Endothelial cell (in vitro differentiated cells): ENCODE measurements around the gene SLC23A2. TPM values are rescaled to one million over a fixed set of nuclear protein-coding genes. Genes with fewer than 3 reads are reported as not detected.

Source experiments
- DNase-seq: peaks from one replicate; pipeline ENCODE4 v3.0.0; 2021; ENCODE audit warnings: low spot score
- H3K27ac Mint-ChIP-seq: one replicate; pipeline ENCODE4 v1.8.0; 2021; ENCODE audit warnings: mixed read lengths, inconsistent platforms; ENCODE audit not compliant: unreplicated experiment
- H3K27me3 Mint-ChIP-seq: one replicate; pipeline ENCODE4 v1.8.0; 2021; ENCODE audit warnings: mild to moderate bottlenecking, moderate library complexity, mixed read lengths, inconsistent platforms; ENCODE audit not compliant: unreplicated experiment
- H3K36me3 Mint-ChIP-seq: one replicate; pipeline ENCODE4 v1.8.0; 2021; ENCODE audit warnings: mild to moderate bottlenecking, low read depth, mixed read lengths, inconsistent platforms; ENCODE audit not compliant: unreplicated experiment
- H3K4me1 Mint-ChIP-seq: one replicate; pipeline ENCODE4 v1.8.0; 2021; ENCODE audit warnings: mild to moderate bottlenecking, mixed read lengths, inconsistent platforms; ENCODE audit not compliant: unreplicated experiment
- H3K4me3 Mint-ChIP-seq: one replicate; pipeline ENCODE4 v1.8.0; 2021; ENCODE audit warnings: mild to moderate bottlenecking, mixed read lengths, inconsistent platforms; ENCODE audit not compliant: unreplicated experiment
- H3K9me3 Mint-ChIP-seq: one replicate; pipeline ENCODE4 v1.8.0; 2021; ENCODE audit warnings: mixed read lengths, inconsistent platforms; ENCODE audit not compliant: unreplicated experiment
- total RNA-seq: library from RNA; stranded (reverse); fragmentation: NEBNext Ultra II Directional; extraction: Animal tissue kit (Norgen Biotek cat#: 25700); gene quantifications from one replicate; pipeline ENCODE4 v1.2.1, GENCODE V29; 2021; ENCODE audit not compliant: unreplicated experiment
- TF ChIP-seq, protein P1 (sequence below): fragments of 200-600 bp; sonication (generic); IDR thresholded peaks from one replicate; pipeline ENCODE4 v1.5.0; 2021; ENCODE audit warnings: antibody characterized with exemption; ENCODE audit not compliant: unreplicated experiment

Gene SLC23A2
- total RNA-seq, 1 donor from 2014 or later = 71.3 TPM

DNA sequence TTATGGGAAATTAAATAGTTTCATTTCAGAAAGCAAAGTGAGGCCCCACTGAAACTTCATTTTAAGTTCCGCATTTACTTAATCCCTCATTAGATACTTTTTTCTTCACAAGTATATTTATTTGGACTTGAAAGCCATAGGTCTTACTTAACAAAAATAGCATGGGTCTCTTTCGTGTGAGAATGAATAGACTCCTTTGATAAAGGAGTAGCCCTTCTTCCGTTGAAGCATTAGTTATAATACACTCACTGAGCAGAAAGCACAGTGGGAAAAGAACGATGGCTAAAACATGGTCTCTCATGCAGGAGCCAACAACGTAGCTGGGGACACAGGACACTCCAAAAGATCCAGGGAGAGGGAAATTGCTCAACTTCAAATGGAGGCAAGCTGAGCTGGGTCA, 130.4 kb downstream of the SLC23A2 start:
- H3K4me3 Mint-ChIP-seq = no peak overlapping the region
- H3K36me3 Mint-ChIP-seq = peaks cover 44% of the 10 kb centered on the region
- no peaks in the 10 kb centered on the region for H3K9me3 Mint-ChIP-seq
- H3K4me1 Mint-ChIP-seq = no peaks in the 10 kb centered on the region
- TF ChIP-seq, protein P1, sequence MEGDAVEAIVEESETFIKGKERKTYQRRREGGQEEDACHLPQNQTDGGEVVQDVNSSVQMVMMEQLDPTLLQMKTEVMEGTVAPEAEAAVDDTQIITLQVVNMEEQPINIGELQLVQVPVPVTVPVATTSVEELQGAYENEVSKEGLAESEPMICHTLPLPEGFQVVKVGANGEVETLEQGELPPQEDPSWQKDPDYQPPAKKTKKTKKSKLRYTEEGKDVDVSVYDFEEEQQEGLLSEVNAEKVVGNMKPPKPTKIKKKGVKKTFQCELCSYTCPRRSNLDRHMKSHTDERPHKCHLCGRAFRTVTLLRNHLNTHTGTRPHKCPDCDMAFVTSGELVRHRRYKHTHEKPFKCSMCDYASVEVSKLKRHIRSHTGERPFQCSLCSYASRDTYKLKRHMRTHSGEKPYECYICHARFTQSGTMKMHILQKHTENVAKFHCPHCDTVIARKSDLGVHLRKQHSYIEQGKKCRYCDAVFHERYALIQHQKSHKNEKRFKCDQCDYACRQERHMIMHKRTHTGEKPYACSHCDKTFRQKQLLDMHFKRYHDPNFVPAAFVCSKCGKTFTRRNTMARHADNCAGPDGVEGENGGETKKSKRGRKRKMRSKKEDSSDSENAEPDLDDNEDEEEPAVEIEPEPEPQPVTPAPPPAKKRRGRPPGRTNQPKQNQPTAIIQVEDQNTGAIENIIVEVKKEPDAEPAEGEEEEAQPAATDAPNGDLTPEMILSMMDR = no peak
- H3K27ac Mint-ChIP-seq = no peak overlapping the region
- DNase-seq = no peak
- H3K27me3 Mint-ChIP-seq = peaks cover 2% of the 10 kb centered on the region

DNA sequence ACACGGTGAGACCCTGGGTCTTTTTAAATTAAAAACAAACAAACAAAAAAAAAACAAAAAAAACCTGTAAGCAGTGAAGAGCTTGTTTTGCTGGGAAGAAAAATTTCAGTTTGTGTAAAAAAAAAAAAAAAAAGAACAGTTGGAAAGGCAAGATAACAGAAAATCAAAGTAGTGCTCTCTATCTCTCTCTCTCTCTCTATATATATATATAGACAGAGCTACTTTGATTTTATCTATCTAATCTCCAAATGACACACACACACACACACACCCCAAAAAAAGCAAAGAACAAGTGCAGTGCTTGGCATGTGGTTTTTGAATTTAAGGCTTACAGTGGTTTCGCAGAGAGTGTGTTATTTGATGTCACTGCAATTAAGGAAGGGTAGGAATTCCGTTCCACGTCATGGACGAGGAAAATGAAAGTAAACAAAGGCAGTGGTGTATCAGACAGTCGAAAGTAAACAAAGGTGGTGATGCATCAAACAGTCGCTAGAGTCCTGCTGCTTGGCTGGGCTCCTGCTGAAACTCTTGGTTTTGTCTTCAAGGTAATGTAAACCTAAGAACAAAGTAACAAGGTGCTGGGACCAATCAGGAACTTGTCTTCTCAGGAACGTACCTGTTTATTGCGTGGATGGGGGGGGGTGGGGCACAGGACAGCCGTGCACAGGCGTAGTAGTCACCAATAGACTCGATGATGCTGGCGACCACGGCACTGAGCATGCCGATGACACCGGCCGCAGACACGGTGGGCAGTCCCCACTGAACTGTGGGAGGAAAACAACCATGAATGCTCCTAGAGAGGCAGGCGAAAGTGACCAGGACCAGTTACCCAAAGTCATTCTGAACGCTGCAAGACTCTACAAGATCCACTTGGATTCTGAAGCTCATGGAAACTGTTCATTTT, 131.8 kb downstream of the SLC23A2 start:
- H3K4me1 Mint-ChIP-seq = no peaks in the 10 kb centered on the region
- H3K36me3 Mint-ChIP-seq = peaks cover 52% of the 10 kb centered on the region
- H3K27me3 Mint-ChIP-seq = peaks cover 2% of the 10 kb centered on the region
- TF ChIP-seq, protein P1 = no peak
- H3K4me3 Mint-ChIP-seq = peak overlapping the region; percentile 57
- no peak overlapping the region for H3K27ac Mint-ChIP-seq
- no peaks in the 10 kb centered on the region for H3K9me3 Mint-ChIP-seq
- DNase-seq = no peak

- H3K4me1 Mint-ChIP-seq = no peaks in the 10 kb centered on the region
- H3K27me3 Mint-ChIP-seq = peaks cover 2% of the 10 kb centered on the region
- peaks cover 44% of the 10 kb centered on the region for H3K36me3 Mint-ChIP-seq
- TF ChIP-seq, protein P1 = no peak
- H3K27ac Mint-ChIP-seq = no peak overlapping the region
- no peak overlapping the region for H3K4me3 Mint-ChIP-seq
- no peaks in the 10 kb centered on the region for H3K9me3 Mint-ChIP-seq
- no peak for DNase-seq
Observed at GRCh38 chr20:4867051-4867450, 134.3 kb downstream of the SLC23A2 start.

DNA sequence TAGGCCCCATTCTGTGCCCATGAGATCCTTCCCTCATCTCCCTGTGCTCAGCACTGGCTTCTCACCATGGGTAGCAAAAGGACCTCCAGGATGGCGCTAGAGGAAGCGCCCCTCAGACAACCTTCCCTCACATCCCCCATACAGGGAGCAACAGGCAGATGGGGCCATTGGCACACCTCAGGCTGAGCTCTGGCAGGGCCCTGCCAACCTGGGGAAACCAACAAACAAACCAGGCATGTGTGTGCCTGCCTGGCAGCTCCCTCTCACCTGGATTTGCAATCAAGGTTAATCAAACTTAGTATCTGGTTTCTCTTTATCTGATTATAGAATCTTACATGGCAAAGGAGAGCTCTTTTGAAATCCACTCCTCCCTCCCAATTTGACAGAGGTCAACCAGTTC, 134.9 kb downstream of the SLC23A2 start:
- Mint-ChIP-seq H3K27me3 (peaks cover 6% of the 10 kb centered on the region), H3K36me3 (peaks cover 50% of the 10 kb centered on the region), H3K4me3 (no peak overlapping the region), H3K4me1 (no peaks in the 10 kb centered on the region), H3K27ac (no peak overlapping the region), H3K9me3 (no peaks in the 10 kb centered on the region)
- TF ChIP-seq, protein P1 = no peak
- no peak for DNase-seq

GRCh38 chr20:4864311-4864752, 137.0 kb downstream of the SLC23A2 start:
- TF ChIP-seq, protein P1 = no peak
- peak overlapping the region; percentile 21 for H3K27ac Mint-ChIP-seq
- H3K4me1 Mint-ChIP-seq = no peaks in the 10 kb centered on the region
- H3K4me3 Mint-ChIP-seq = no peak overlapping the region
- H3K27me3 Mint-ChIP-seq = peaks cover 6% of the 10 kb centered on the region
- no peak for DNase-seq
- H3K36me3 Mint-ChIP-seq = peaks cover 52% of the 10 kb centered on the region
- no peaks in the 10 kb centered on the region for H3K9me3 Mint-ChIP-seq
